RPMI7951 (cell line): ENCODE results near the gene CFHR2. TPM values are rescaled to one million over a fixed set of nuclear protein-coding genes. Genes with fewer than 3 reads are reported as not detected.
A peak's percentile ranks its signal among the peaks of the same experiment; 100 is the strongest.
"Not testable (repeated sequence)": the region's sequence is repeated elsewhere in the genome, so short reads cannot be mapped to it uniquely, and the experiment has no call there.

Source experiments
- DNase-seq: peaks from one replicate; pipeline ENCODE4 v3.0.0-alpha.2; 2012; ENCODE audit warnings: low read depth
- total RNA-seq: library from RNA; depleted of rRNA; stranded (reverse); fragments of >200 nt; shearing (Covaris generic); gene quantifications from 2 replicates; pipeline ENCODE4 v1.2.3, GENCODE V29; 2014; rRNA removed

Gene CFHR2
- total RNA-seq, result not detected in 2 replicates

- DNase-seq, result not testable (repeated sequence)
These were observed at the start of gene CFHR2 for GRCh38 chr1:196943568-196943967. TSS of gene CFHR2 (plus strand) at chr1:196943738. CDS start at chr1:196943881, 143 bp downstream.

- DNase-seq, result no peak
These were observed 47.2 kb upstream of the CFHR2 start for GRCh38 chr1:196896355-196896754.

GRCh38 chr1:196897158-196897828, 46.2 kb upstream of the CFHR2 start:
- DNase-seq, result no peak

- DNase-seq, result no peak
These were observed 41.2 kb upstream of the CFHR2 start for GRCh38 chr1:196902344-196902743.

- peak; percentile 21 for DNase-seq
These were observed 33.3 kb upstream of the CFHR2 start for GRCh38 chr1:196910215-196910614.

GRCh38 chr1:196912283-196912682, 31.3 kb upstream of the CFHR2 start:
- not testable (repeated sequence) for DNase-seq

GRCh38 chr1:196926839-196927238, 16.7 kb upstream of the CFHR2 start:
- not testable (repeated sequence) for DNase-seq

GRCh38 chr1:196932853-196933252, 10.7 kb upstream of the CFHR2 start:
- DNase-seq, result not testable (repeated sequence)

GRCh38 chr1:196933531-196934189, 9.9 kb upstream of the CFHR2 start:
- DNase-seq, result peak; percentile 72

GRCh38 chr1:196941474-196941873, 2.1 kb upstream of the CFHR2 start:
- DNase-seq, result not testable (repeated sequence)

GRCh38 chr1:196951711-196952394, 8.3 kb downstream of the CFHR2 start:
- DNase-seq, result no peak

GRCh38 chr1:196954778-196955177, 11.2 kb downstream of the CFHR2 start:
- DNase-seq, result no peak

- DNase-seq, result no peak
These were observed 12.4 kb downstream of the CFHR2 start for GRCh38 chr1:196955926-196956325.

- DNase-seq, result no peak
These were observed 17.3 kb downstream of the CFHR2 start for GRCh38 chr1:196960854-196961253.

- DNase-seq, result no peak
These were observed 26.6 kb downstream of the CFHR2 start for GRCh38 chr1:196970182-196970581.

GRCh38 chr1:196976278-196976677, 32.7 kb downstream of the CFHR2 start:
- DNase-seq, result no peak

- DNase-seq, result no peak
These were observed 33.7 kb downstream of the CFHR2 start, which contains the start of gene CFHR5 for GRCh38 chr1:196977278-196977677. TSS of gene CFHR5 (plus strand) at chr1:196977556. CDS start at chr1:196977665, 109 bp downstream.

GRCh38 chr1:196980859-196981258, 37.3 kb downstream of the CFHR2 start:
- no peak for DNase-seq

GRCh38 chr1:196982247-196982646, 38.7 kb downstream of the CFHR2 start:
- DNase-seq, result not testable (repeated sequence)

- peak; percentile 5 for DNase-seq
These were observed 48.5 kb downstream of the CFHR2 start for GRCh38 chr1:196991919-196992651.

- no peak for DNase-seq
These were observed 50.4 kb downstream of the CFHR2 start for GRCh38 chr1:196993916-196994315.

- DNase-seq, result peak; percentile 15
These were observed 53.9 kb downstream of the CFHR2 start for GRCh38 chr1:196997423-196997822.
